HG03457 (cell line): ENCODE data around the gene PACS2.

Source experiments
- ATAC-seq: cut with Tn5 transposase; IDR thresholded peaks from one replicate; pipeline ENCODE4 v1.9.1; 2021; ENCODE audit warnings: moderate number of reproducible peaks; ENCODE audit not compliant: unreplicated experiment

Gene PACS2

GRCh38 chr14:105436891-105437722, 122.6 kb downstream of the PACS2 start:
- ATAC-seq, result no peak

- ATAC-seq, result no peak
Observed at GRCh38 chr14:105437723-105438500, 123.4 kb downstream of the PACS2 start.

- ATAC-seq, result no peak
Observed at GRCh38 chr14:105439179-105439578, 124.6 kb downstream of the PACS2 start.

GRCh38 chr14:105439710-105440553, 125.4 kb downstream of the PACS2 start:
- no peak for ATAC-seq

GRCh38 chr14:105440554-105440900, 126.0 kb downstream of the PACS2 start:
- ATAC-seq, result no peak

- ATAC-seq, result no peak
Observed at GRCh38 chr14:105440992-105441391, 126.4 kb downstream of the PACS2 start.

GRCh38 chr14:105442125-105442524, 127.6 kb downstream of the PACS2 start:
- ATAC-seq, result no peak

GRCh38 chr14:105442834-105443233, 128.3 kb downstream of the PACS2 start:
- no peak for ATAC-seq

GRCh38 chr14:105444859-105445258, 130.3 kb downstream of the PACS2 start:
- no peak for ATAC-seq

GRCh38 chr14:105445290-105445689, 130.7 kb downstream of the PACS2 start:
- ATAC-seq, result no peak

GRCh38 chr14:105445901-105446845, 131.6 kb downstream of the PACS2 start:
- ATAC-seq, result no peak

GRCh38 chr14:105446971-105447370, 132.4 kb downstream of the PACS2 start:
- ATAC-seq, result no peak
